NCI-H1694 treated with DMSO at 0.1 percent for 48 hours (cell line): ENCODE data around the gene ENPP1.

ENCODE experiments used
- DNase-seq: peaks from one replicate; lab custom pipeline; 2025; lab: John Stamatoyannopoulos, UW

The ENPP1 gene

DNA sequence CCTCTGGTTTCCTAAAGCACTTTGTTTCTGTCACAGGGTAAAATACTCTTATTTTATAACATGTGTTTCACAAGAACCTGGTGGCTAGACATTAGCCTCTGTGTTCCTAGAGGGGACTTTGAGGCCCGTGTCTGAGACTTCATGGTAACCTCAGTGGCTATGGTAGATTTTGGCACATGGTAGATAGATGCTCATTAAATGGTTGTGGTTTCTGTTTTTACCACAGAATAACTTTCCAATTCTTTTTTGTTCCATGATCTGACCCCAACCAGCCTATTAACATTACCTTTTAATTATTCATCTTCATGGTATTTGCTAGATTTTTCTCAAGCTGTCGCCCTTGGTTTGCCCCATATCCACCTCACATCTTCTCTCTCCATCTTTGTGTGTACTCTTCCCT, 109.0 kb downstream of the ENPP1 start:
- no peak for DNase-seq

DNA sequence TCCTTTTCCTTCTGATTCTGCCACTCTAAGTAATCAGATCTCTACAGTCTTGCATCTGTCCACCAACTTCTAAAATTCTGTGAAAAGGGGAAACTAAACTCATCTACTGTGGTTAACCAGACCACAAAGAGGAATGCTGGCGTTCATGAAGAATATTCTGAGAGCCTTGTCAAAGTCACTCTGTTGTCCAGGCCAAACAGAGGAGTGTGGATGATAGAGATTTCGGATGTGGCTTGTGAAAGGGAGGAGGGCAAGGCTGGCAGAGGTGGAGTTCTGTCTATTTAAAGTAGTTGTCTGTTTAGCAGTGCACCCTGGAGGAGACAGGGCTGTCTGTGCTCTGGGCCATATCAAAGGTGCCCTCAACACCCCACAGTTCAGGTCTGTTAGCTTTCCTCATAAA, 109.5 kb downstream of the ENPP1 start:
- no peak for DNase-seq

DNA sequence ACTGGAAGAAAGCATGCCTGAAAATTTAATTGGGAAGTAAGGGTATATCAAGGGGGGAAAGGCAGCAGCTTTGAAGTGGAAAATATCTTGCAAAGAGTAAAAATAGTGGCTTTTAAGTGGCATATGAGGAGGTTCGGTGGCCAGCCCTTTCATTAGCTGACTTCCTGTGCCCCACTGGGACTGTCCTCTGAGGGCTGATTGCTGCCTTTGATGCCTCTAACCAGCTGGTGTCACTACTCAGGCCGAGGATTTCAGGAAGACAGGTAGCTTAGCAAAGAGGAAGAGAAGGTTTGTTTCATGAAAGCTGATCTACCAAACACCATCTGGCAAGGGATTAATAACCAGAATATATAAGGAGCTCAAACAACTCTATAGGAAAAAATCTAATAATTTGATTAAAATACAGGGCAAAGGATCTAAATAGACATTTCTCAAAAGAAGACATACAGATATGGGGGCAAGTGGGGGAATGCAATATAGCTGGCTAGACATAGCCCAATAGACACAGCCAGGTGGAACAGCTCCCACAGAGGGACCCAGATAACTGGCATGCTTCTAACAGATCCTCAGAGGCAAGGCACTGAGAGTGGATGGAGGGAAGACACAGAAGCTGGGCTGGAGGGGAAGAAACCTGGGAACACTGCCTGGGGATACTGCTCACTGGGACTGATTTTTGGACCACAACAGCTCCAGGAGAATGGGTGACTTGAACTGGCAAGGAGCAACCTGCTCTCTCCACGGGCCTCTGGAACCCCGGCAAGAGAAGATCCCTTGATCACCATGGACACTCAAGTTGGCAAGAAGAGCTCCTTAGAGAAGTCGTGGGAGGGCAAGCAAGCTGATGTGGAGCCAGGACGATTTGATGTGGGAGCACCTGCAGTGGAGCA, 110.2 kb downstream of the ENPP1 start:
- DNase-seq: no peak

DNA sequence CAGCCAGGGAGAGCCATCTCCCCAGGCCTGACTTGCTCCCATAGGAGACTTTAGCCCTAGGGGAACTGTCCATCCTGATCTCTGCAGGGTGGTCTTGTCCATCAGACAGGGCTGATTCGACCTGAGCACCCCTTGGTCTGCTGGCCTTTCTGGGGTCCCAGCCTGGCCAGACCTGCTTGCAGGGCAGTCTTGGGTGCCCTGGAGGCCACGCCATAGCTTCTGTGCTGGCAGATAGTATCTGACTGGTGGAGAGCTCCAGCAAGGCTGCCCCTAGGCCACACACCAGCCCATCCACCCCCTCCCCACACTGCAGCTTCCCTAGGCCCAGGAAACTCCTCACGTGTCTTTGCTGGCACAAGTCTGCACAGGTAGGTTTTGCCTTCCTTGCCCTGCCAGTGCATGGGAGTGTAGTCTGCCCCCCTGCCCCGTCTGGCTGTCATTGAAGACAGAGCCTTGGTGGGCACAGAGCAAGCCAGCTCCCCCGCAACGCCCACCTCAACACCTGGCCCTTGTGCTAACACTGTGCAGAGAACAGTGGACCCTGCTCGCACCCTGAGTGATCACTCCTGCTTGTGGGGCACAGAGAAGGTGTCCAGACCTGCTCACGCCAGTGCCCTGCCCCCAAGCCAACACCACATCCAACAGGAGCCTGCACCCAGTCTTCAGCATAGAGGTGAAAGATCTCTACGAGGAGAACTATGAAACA, 111.0 kb downstream of the ENPP1 start:
- DNase-seq: no peak

DNA sequence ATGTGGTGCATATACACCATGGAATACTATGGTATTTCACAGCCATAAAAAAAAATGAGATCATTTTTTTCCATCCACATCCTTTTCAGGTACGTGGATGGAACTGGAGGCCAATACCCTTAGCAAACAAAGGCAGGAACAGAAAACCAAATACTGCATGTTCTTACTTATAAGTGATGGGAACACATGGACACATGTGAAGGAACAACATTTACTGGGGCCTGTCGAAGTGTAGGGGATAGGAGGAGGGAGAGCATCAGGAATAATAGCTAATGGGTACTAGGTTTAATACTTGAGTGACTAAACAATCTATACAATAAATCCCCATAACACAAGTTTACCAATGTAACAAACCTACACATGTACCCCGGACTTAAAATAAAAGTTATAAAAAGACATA, 112.8 kb downstream of the ENPP1 start:
- DNase-seq: no peak

DNA sequence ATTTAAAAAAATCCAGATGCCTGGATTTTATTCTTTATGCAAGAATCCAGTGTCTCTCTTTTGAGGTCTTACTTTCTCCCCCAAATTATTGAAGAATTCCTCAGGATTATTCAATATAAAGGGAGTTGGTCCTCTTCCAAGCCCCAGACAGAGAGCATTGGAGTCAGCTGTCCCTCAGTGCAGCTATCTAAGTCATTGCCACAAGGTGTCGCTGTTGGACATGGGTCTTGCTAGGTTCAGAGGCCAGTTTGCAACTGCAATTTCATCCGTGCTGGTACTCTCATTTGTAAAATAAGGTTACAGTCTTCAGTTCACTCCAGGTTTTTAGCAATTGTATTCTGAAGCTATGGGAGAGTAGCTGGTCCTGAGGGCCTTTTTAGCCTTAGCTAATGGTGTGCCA, 115.5 kb downstream of the ENPP1 start:
- DNase-seq: peak; percentile 7

DNA sequence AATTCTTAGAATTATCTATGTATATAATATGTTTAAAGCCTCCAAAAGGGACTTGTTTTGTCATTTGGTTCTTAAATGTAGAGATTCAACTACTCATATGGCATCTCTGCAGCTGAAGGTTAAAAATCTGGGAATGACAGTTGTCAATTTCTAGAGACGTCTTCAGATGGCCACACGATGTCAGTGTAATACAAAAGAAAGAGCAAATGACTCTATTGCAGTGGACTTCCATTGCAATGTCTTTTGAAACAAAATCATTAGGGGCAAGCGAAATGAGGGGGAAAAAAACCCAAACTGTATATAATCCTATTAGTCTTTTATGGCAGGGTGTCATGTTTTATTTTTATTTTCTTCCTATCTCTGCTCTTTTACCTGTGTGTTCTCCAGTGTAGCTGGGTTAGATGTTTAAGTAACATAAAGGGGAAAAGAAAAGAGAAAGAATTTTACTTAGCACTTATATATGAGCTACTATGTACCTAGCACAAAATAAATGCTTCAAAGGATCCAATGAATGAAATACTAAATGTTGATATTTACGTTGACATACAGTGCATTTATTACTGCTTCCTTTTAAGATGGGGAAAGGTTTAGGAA, 117.2 kb downstream of the ENPP1 start:
- no peak for DNase-seq

DNA sequence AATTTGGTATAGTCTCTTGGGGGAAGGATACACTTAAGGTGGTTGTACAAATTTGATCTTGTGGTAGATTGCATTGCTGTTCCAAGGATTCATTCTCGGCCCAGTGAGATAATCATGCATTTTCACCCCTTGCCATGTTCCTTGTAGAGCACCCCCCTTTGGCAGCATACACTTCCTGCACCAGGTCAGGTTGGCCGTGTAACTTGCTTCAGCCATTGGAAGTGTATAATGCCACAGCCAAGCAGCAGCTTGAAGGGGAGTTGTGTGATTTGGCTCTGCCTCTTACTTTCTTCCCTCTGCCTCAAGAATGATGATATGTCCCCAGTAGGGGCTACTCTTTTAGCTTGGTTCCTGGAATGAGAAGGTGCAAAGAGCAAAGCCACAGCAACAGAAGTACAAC, 121.4 kb downstream of the ENPP1 start:
- DNase-seq: no peak

DNA sequence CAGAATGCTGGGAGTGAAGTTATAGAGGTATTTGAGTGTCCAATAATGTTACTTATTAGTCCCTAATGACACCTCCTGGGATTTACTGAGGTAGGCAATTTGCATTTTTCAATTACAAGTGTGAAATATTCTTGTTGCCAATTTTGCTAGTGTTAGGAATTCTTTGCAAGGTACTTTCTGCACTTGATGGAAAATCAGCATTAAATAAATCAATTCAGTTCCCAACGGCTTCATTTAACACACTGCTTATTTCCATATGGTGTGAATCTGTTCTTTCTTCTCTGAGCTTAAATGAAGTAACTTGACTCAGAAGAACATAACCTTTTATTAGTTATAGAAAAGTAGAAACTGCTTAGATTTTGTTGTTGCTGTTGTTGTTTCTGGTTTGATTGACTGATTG, 122.2 kb downstream of the ENPP1 start:
- no peak for DNase-seq

DNA sequence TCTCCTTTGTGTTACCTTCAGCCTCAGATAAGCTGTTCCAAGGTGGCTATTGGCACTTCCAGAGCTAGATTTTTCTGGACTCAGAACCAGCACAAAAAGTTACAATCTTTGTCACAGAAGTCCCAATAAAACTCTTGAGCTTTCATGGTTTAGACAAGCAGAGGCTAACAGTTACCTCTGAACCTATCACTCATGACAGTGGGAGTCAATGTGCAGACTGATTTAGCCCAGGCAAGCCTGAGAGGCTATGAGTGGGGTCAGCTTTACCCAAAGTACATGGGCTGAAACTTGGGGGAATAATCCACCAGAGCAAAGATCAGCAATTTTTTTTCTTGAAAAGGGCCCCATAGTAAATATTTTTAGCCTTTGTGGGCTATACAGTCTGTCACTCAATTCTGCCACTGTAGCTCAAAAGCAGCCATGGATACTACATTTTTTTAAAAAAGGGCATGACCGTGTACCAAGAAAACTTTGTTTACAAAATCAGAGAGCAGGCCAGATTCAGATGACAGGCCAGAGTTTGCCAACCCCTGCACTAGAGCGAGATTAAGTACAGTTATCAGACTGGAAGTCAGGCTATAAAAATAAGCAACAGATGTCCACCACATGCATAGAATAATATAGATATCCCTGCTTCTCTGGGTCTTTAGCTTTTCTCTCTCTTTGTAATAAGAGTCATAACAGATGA, 123.4 kb downstream of the ENPP1 start:
- DNase-seq: no peak

DNA sequence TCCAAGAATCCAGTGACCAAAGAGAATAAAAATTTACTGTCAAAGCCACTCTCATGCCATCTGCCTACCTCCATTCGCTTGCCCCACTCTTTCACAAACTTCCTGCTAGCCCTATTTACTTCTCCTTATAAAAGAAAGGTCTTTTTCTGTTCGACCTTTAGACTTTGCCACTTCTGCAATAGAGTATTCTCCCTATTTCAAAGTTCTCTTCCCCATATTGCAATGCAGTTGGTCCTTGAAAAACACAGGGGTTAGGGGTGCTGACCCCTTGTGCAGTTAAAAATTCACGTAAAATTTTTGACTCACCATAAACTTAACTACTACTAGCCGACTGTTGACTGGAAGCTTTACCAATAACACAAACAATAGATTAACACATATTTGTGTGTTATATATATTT, 128.3 kb downstream of the ENPP1 start:
- DNase-seq: no peak

DNA sequence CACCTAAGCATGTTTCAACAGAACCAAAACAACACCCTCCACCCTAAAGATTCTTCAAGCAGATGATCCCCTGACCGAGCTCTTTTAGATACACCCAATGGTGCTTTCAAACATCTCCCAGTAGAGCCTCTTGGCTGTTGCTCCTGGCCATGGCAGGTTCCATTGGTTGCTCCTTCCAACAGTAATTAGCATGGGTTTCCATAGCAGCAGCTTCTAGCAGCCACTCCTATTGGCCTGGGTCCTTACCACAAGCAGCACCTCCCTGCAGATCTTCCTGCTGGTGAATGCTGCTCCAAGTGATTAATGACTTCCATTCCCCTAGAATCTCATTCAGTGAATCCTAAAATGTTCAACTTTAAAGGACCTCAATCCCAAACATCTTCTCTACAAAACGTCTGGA, 129.4 kb downstream of the ENPP1 start:
- DNase-seq: no peak

DNA sequence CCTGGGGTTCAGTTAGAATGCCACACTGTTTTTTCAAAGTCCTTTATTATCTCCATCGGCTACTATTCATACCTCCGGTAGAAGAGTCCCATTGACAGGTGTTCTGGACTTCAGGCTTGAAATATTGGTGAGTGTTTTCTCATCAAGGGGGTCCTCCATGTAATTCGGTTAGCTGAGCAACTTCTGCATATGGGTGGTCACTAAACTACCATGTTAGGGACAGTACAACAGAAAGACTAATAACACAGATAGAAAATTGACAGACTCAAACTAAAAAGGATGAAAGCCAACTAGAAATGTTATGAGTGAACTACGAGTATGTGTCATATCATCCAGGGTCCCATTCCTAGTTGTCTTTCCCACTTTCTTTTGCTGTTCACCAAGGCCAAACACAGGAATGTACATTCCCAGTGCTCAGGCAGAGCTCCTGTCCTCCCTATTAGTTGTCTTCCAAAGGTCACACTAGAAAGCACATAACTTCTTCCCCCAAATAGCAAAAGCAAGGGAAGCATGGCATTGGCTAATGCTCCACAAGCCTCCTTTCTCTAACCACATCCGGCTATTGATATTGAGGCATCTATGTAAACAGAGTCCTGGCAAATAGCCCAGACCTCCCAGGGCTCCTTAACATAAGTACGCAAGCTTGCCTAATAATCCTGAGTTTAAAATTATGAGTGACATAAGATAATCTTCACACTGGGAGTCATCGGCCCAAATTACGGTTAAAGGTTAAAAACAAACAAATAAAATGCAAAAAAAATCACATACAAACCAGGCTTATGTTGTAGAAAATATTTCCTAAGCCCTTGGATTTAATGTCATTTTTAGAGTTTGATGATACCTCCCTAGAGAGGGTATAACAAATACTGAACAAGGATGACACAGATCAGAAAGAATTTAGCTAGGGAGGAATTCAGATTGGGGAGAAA, 130.1 kb downstream of the ENPP1 start:
- DNase-seq: no peak
